ENCODE data around the gene PSPH. TPM values are rescaled to one million over a fixed set of nuclear protein-coding genes. Genes with fewer than 3 reads are reported as not detected.
"Not testable (repeated sequence)": the region's sequence is repeated elsewhere in the genome, so short reads cannot be mapped to it uniquely, and the experiment has no call there.

The PSPH gene
- total RNA-seq, 1 experiment from 2014 or later = 49.3 TPM

- TF ChIP-seq HMGXB4 (CRISPR knock-in tag; IDR thresholded peaks at IDR 0.05) (no peak), CREM (CRISPR knock-in tag; IDR thresholded peaks at IDR 0.05) (no peak), STAT6 (CRISPR knock-in tag; conservative IDR thresholded peaks at IDR 0.05; ENCODE audit: low read depth) (no peak), RELA (CRISPR knock-in tag; IDR thresholded peaks at IDR 0.05; ENCODE audit: borderline replicate concordance) (no peak), ZNF512 (CRISPR knock-in tag; IDR thresholded peaks at IDR 0.05; ENCODE audit: borderline replicate concordance) (no peak), IRF1 (CRISPR knock-in tag; IDR thresholded peaks at IDR 0.05) (no peak), ELF4 (CRISPR knock-in tag; IDR thresholded peaks at IDR 0.05; ENCODE audit: low read depth) (no peak), ATF3 (CRISPR knock-in tag; conservative IDR thresholded peaks at IDR 0.05) (no peak), ZNF425 (CRISPR knock-in tag; conservative IDR thresholded peaks at IDR 0.05) (no peak)
Observed at GRCh38 chr7:56099653-56100052, 48.4 kb upstream of the PSPH start (continued).

- H3K4me3 Mint-ChIP-seq; POLR2A ChIA-PET; H3K27ac Mint-ChIP-seq; CTCF ChIA-PET; ATAC-seq; DNase-seq (ENCODE audit: low spot score); H3K4me1 Mint-ChIP-seq: not testable (repeated sequence)
- peaks cover 10% of the 10 kb centered on the region for H3K27me3 Mint-ChIP-seq (ENCODE audit: low read depth)
- peaks cover 31% of the 10 kb centered on the region for H3K9me3 Mint-ChIP-seq
- H3K36me3 Mint-ChIP-seq = peaks cover 35% of the 10 kb centered on the region
Observed at GRCh38 chr7:56098187-56099008, 47.2 kb upstream of the PSPH start.

- Mint-ChIP-seq H3K4me3 (no peak overlapping the region), H3K36me3 (peaks cover 32% of the 10 kb centered on the region), H3K4me1 (no peaks in the 10 kb centered on the region), H3K27me3 (ENCODE audit: low read depth) (peaks cover 10% of the 10 kb centered on the region), H3K9me3 (peaks cover 27% of the 10 kb centered on the region), H3K27ac (no peak overlapping the region)
- DNase-seq (ENCODE audit: low spot score) = no peak
- TF ChIP-seq ERG (CRISPR knock-in tag; IDR thresholded peaks at IDR 0.05) = no peak
- TF ChIP-seq ZMAT4 (CRISPR knock-in tag; IDR thresholded peaks at IDR 0.05) = no peak
- no peak for TF ChIP-seq HMGA2 (CRISPR knock-in tag; IDR thresholded peaks at IDR 0.05)
- TF ChIP-seq RELA (CRISPR knock-in tag; IDR thresholded peaks at IDR 0.05; ENCODE audit: borderline replicate concordance) = no peak
- no peak for TF ChIP-seq ZNF671 (CRISPR knock-in tag; IDR thresholded peaks at IDR 0.05)
- no peak for TF ChIP-seq OVOL2 (CRISPR knock-in tag; IDR thresholded peaks at IDR 0.05; ENCODE audit: borderline replicate concordance)
- CTCF ChIA-PET = no interaction called here
- ATAC-seq = no peak
- POLR2A ChIA-PET = no interaction called here
Observed at GRCh38 chr7:56097700-56098099, 46.5 kb upstream of the PSPH start.
